Lower lobe of right lung (tissue), 2 donors: ENCODE measurements around the gene HIPK1. TPM values are rescaled to one million over a fixed set of nuclear protein-coding genes. Genes with fewer than 3 reads are reported as not detected.
A peak's percentile ranks its signal among the peaks of the same experiment; 100 is the strongest.

Experiments used
- ATAC-seq, 2 donors: fragments of 200-7000 bp; cut with Tn5 transposase; one replicate each; pipeline ENCODE4 v1.9.1; 2020 to 2022; ENCODE audit warnings: mild to moderate bottlenecking in 2 of 2, moderate library complexity in 2 of 2
- DNase-seq: peaks from one replicate; pipeline ENCODE4 v3.0.0-alpha.2; 2020
- H3K27ac ChIP-seq: fragments of 200-600 bp; one replicate; pipeline ENCODE4 v1.8.0; 2022
- H3K27me3 ChIP-seq: fragments of 200-600 bp; one replicate; pipeline ENCODE4 v1.8.0; 2022; ENCODE audit warnings: low read depth
- H3K36me3 ChIP-seq: fragments of 200-600 bp; one replicate; pipeline ENCODE4 v1.8.0; 2022; ENCODE audit warnings: mild to moderate bottlenecking
- H3K4me1 ChIP-seq: fragments of 200-600 bp; one replicate; pipeline ENCODE4 v1.8.0; 2022
- H3K4me3 ChIP-seq: fragments of 200-600 bp; one replicate; pipeline ENCODE4 v1.8.0; 2022; ENCODE audit warnings: mild to moderate bottlenecking
- H3K9me3 ChIP-seq: fragments of 200-600 bp; one replicate; pipeline ENCODE4 v1.8.0; 2022
- CTCF ChIP-seq: fragments of 200-600 bp; IDR thresholded peaks from one replicate; pipeline ENCODE4 v1.8.0; 2022; ENCODE audit warnings: antibody characterized with exemption, mild to moderate bottlenecking
- intact Hi-C: fragments of 100-400 bp; cut with DNase I; formaldehyde crosslinking; loops from one replicate; pipeline ENCODE4 v1.11.0; 2022
- total RNA-seq: library from RNA; stranded (reverse); fragmentation: NEBNext Ultra II Directional; extraction: Animal tissue kit (Norgen Biotek cat#: 25700); gene quantifications from one replicate; pipeline ENCODE4 v1.2.1, GENCODE V29; 2021
- donor health status: DM: no; HTN: yes; CAD: no; lungs with severe emphysema.

Gene HIPK1
- total RNA-seq, 1 donor from 2014 or later, result 95.0 TPM

GRCh38 chr1:113940365-113941244 lies 11.5 kb downstream of the HIPK1 start:
- no peak for DNase-seq
- Histone ChIP-seq H3K9me3 (no peaks in the 10 kb centered on the region), H3K4me3 (no peak overlapping the region), H3K27me3 (no peaks in the 10 kb centered on the region), H3K27ac (no peak overlapping the region), H3K36me3 (peaks cover 22% of the 10 kb centered on the region), H3K4me1 (peaks cover 52% of the 10 kb centered on the region)
- peak in 1 of 2 donors; percentile 24 for ATAC-seq
- intact Hi-C loops, result no loop called here
- no peak for TF ChIP-seq CTCF

- H3K27me3 ChIP-seq, result no peaks in the 10 kb centered on the region
- H3K4me3 ChIP-seq, result no peak overlapping the region
- no peak for TF ChIP-seq CTCF
- peaks cover 22% of the 10 kb centered on the region for H3K36me3 ChIP-seq
- ATAC-seq (no peak), DNase-seq (no peak)
- no peak overlapping the region for H3K27ac ChIP-seq
- intact Hi-C loops, result no loop called here
- no peaks in the 10 kb centered on the region for H3K9me3 ChIP-seq
- peaks cover 55% of the 10 kb centered on the region for H3K4me1 ChIP-seq
These were observed 12.1 kb downstream of the HIPK1 start for GRCh38 chr1:113941245-113941559.

GRCh38 chr1:113942527-113942926 lies 13.4 kb downstream of the HIPK1 start:
- ATAC-seq, result no peak
- no peaks in the 10 kb centered on the region for H3K9me3 ChIP-seq
- peaks cover 55% of the 10 kb centered on the region for H3K4me1 ChIP-seq
- no peak overlapping the region for H3K27ac ChIP-seq
- intact Hi-C loops, result no loop called here
- no peaks in the 10 kb centered on the region for H3K27me3 ChIP-seq
- DNase-seq, result no peak
- H3K4me3 ChIP-seq, result no peak overlapping the region
- no peak for TF ChIP-seq CTCF
- peaks cover 22% of the 10 kb centered on the region for H3K36me3 ChIP-seq

GRCh38 chr1:113943028-113943811 lies 14.1 kb downstream of the HIPK1 start:
- TF ChIP-seq CTCF, result no peak
- intact Hi-C loops, result no loop called here
- H3K27me3 ChIP-seq, result no peaks in the 10 kb centered on the region
- no peak overlapping the region for H3K4me3 ChIP-seq
- no peak overlapping the region for H3K27ac ChIP-seq
- DNase-seq (no peak), ATAC-seq (no peak)
- no peaks in the 10 kb centered on the region for H3K9me3 ChIP-seq
- H3K36me3 ChIP-seq, result peaks cover 22% of the 10 kb centered on the region
- H3K4me1 ChIP-seq, result peaks cover 56% of the 10 kb centered on the region

- Histone ChIP-seq H3K36me3 (peaks cover 21% of the 10 kb centered on the region), H3K9me3 (no peaks in the 10 kb centered on the region), H3K27me3 (no peaks in the 10 kb centered on the region), H3K27ac (no peak overlapping the region), H3K4me3 (no peak overlapping the region), H3K4me1 (peaks cover 62% of the 10 kb centered on the region)
- intact Hi-C loops, result no loop called here
- no peak for TF ChIP-seq CTCF
- DNase-seq, result no peak
- no peak for ATAC-seq
These were observed 16.2 kb downstream of the HIPK1 start for GRCh38 chr1:113945329-113945728.
